HepG2 (cell line): ENCODE measurements around the gene ATPAF1. TPM values are rescaled to one million over a fixed set of nuclear protein-coding genes. Genes with fewer than 3 reads are reported as not detected.

Source experiments
- PRDM10 ChIP-seq: sonication (generic); formaldehyde crosslinking; IDR thresholded peaks from 2 replicates; pipeline ENCODE4 v1.4.0; 2020; ENCODE audit warnings: low read depth, missing genetic modification reagents
- SKI ChIP-seq: fragments of 450-650 bp; IDR thresholded peaks from one replicate; pipeline ENCODE4 v1.6.1; 2018; ENCODE audit warnings: mild to moderate bottlenecking; ENCODE audit not compliant: partially characterized antibody
- TEAD3 ChIP-seq: optimal IDR thresholded peaks from 2 replicates; pipeline ENCODE3; 2016; ENCODE audit warnings: borderline replicate concordance
- ZNF558 ChIP-seq: sonication (generic); formaldehyde crosslinking; IDR thresholded peaks from 2 replicates; pipeline ENCODE4 v1.9.0; 2022; ENCODE audit warnings: mild to moderate bottlenecking, missing genetic modification reagents, borderline replicate concordance
- polyA plus RNA-seq, 8 experiments: library from polyadenylated mRNA; depleted of rRNA in 3 of 8; stranded (reverse) in 7 of 8; unstranded in 1 of 8; fragments of >200 nt; fragmentation: Illumina TruSeq in 4 of 8; extraction: Trizol in 4 of 8; gene quantifications; 2 replicates each; pipeline versions ENCODE4 v1.2.1 to v1.2.3, GENCODE V29; 2011 to 2016; ENCODE audit warnings: low read depth in 4 of 8, missing spikeins in 1 of 8, mixed read lengths in 1 of 8; ENCODE audit not compliant: insufficient read depth in 1 of 8
- total RNA-seq, 5 experiments: library from RNA; depleted of rRNA; stranded (reverse); fragments of >200 nt; fragmentation: Illumina TruSeq; extraction: Trizol; gene quantifications; 2 replicates each; pipeline ENCODE4 v1.2.3, GENCODE V29; 2016; ENCODE audit warnings: low read depth in 1 of 5
- TF ChIP-seq, protein P1 (sequence below): IDR thresholded peaks from 2 replicates; pipeline ENCODE4 v1.4.0; 2020; ENCODE audit warnings: mild to moderate bottlenecking, missing genetic modification reagents

Gene ATPAF1
- total and polyA plus RNA-seq, 2 of the 13 experiments (the other 11 are each of a cell fraction or from before 2014, with no cell fraction given) = 66.6 to 76.7 TPM

GRCh38 chr1:46638921-46639320, 29.2 kb downstream of the ATPAF1 start (continued):
- TF ChIP-seq PRDM10 (CRISPR knock-in tag) (no peak), TEAD3 (CRISPR knock-in tag) (no peak), SKI (no peak), ZNF558 (CRISPR knock-in tag) (no peak)
- TF ChIP-seq, protein P1, sequence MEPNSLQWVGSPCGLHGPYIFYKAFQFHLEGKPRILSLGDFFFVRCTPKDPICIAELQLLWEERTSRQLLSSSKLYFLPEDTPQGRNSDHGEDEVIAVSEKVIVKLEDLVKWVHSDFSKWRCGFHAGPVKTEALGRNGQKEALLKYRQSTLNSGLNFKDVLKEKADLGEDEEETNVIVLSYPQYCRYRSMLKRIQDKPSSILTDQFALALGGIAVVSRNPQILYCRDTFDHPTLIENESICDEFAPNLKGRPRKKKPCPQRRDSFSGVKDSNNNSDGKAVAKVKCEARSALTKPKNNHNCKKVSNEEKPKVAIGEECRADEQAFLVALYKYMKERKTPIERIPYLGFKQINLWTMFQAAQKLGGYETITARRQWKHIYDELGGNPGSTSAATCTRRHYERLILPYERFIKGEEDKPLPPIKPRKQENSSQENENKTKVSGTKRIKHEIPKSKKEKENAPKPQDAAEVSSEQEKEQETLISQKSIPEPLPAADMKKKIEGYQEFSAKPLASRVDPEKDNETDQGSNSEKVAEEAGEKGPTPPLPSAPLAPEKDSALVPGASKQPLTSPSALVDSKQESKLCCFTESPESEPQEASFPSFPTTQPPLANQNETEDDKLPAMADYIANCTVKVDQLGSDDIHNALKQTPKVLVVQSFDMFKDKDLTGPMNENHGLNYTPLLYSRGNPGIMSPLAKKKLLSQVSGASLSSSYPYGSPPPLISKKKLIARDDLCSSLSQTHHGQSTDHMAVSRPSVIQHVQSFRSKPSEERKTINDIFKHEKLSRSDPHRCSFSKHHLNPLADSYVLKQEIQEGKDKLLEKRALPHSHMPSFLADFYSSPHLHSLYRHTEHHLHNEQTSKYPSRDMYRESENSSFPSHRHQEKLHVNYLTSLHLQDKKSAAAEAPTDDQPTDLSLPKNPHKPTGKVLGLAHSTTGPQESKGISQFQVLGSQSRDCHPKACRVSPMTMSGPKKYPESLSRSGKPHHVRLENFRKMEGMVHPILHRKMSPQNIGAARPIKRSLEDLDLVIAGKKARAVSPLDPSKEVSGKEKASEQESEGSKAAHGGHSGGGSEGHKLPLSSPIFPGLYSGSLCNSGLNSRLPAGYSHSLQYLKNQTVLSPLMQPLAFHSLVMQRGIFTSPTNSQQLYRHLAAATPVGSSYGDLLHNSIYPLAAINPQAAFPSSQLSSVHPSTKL (CRISPR knock-in tag) = no peak
